ENCODE results near the gene NUAK1.

The NUAK1 gene

GRCh38 chr12:106066051-106066705, 72.6 kb downstream of the NUAK1 start:
- no peak for DNase-seq (ENCODE audit: low read depth in 3 of 3, low spot score in 1 of 3)

GRCh38 chr12:106065506-106065905, 73.2 kb downstream of the NUAK1 start:
- no peak for DNase-seq (ENCODE audit: low read depth in 3 of 3, low spot score in 1 of 3)

GRCh38 chr12:106064721-106065021, 74.1 kb downstream of the NUAK1 start:
- no peak for DNase-seq (ENCODE audit: low read depth in 3 of 3, low spot score in 1 of 3)

DNA sequence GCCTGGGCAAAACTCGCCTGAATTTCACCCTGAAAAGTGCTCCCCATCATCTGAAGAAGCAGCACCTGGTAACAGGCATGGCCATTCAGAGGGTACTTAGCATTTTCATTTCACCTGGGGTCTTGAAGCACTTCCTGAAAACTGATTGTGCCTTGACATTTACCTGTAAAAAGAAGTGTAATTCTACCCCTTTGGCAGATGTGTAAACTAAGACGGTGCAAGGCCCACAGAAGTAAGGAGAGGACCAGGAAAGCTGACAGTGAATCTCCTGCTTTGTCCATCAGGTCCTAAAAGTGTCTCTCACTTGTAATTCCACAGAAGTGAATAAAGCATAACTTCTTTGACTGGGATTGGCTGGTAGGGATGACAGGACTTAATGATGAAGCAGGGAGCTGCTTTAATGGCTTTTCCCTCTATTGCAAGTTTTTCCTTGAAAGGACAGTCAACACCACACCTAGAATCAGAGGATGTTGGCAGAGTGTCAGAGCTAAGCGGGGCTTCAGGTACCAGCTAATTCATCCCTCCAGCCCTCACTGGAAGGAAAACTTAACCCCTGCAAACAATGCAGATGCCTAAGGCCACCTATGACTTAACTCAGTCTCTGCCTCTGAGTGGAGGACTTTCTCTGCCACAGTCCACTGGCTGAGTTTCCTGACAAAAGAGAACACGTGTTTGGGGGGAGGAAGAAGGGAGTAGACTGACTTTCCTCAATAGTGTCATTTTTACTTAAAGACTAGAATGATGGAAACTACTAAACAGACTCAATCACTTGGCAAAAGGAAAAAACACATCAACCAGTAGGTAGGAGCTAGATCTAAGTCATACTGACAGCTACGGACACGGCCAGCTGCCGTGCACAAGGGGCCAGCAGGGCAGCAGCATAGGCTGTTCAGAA, 74.7 kb downstream of the NUAK1 start:
- DNase-seq (ENCODE audit: low read depth in 3 of 3, low spot score in 1 of 3), result no peak

DNA sequence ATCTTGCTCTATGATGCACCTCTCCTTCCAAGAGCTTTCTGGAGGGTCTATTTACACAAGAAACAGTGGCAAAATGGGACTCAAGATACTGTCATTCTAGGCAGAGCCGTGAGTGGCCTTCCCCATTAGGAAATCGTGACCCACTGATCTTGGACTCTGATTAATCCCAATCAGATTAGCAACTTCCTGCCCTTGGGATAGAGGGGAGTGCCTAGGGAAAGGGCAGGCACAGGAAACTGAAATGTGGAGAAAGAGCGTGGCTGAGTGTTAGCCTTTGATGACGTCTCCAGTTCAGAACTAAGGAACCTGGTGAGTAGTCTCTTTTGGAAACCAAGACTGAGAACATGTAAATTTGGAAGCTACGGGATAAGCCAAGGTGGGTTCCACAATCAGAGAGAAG, 76.1 kb downstream of the NUAK1 start:
- DNase-seq (ENCODE audit: low read depth in 3 of 3, low spot score in 1 of 3), result no peak

GRCh38 chr12:106058256-106059182, 80.2 kb downstream of the NUAK1 start:
- DNase-seq (ENCODE audit: low read depth in 3 of 3, low spot score in 1 of 3), result no peak

GRCh38 chr12:106054049-106054448, 84.7 kb downstream of the NUAK1 start:
- DNase-seq (ENCODE audit: low read depth in 3 of 3, low spot score in 1 of 3), result no peak

DNA sequence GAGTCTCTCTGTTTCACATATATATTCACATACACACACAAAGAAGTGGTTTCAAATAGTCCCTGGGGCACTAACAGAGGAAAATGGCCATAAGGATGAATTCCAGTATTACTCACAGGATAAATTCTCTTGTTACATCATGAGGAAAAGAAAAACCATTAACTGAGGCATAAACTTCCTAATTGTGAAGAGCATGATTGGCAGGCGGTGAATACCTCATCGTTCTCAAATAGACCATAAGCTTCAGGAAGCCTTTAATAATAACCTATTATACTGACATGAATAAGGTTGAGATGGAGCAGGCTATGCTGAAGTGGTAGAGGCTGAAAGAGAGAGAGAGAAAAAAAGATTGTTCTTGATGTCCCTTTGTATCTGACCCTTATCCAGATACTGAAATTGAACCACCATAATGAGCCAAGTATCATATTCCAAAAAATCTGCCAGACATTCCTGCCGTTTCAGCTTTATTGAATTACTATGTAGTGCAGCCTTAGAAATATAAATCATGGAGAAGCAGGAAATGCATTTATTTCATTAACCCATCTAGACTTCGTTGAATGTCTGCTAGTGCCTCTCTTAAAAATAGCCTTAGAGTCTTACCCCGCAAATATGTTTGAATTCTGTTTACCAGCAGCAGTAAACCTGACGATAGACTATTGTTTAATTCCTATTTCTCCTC, 86.8 kb downstream of the NUAK1 start:
- no peak for DNase-seq (ENCODE audit: low read depth in 3 of 3, low spot score in 1 of 3)

- DNase-seq (ENCODE audit: low read depth in 3 of 3, low spot score in 1 of 3), result no peak
Measured at GRCh38 chr12:106049546-106049945, 89.2 kb downstream of the NUAK1 start.

DNA sequence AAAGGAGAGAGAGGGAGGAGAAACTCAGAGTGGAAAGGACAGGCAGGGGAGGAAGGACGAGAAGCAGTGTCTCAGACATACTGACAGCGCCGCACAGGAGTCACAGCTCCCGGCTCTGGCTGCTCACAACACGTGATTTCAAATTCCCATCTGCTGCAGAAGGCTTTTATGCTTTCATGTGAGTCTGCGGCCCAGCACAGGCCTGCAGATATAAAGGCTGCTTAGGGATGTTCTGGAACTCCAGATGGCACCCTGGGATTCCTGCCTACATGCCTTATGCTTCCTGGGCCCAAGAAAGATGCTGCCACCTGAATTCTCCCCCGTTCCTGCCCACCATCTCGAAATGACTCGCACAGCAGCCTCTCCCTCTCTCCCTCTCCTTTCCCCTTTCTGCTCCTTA, 89.6 kb downstream of the NUAK1 start:
- no peak for DNase-seq (ENCODE audit: low read depth in 3 of 3, low spot score in 1 of 3)

GRCh38 chr12:106048676-106049075, 90.1 kb downstream of the NUAK1 start:
- DNase-seq (ENCODE audit: low read depth in 3 of 3, low spot score in 1 of 3), result no peak

DNA sequence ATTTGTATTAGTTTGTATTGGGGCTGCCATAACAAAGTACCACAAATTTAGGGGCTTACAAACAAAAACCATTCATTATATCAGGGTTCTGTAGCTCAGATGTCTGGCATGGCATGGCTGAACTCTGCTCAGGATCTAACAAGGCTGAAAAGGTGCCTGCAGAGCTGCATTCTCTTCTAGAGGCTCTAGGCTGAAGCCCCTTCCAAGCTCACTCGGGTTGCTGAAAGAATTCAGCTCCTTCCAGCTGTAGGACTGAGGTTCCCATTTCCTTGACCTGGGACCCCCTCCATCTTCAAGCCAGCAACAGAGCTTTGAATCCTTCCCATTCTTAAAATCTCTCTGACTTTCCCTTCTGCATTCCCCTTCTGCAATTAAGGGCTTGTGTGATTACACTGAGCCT, 90.7 kb downstream of the NUAK1 start:
- no peak for DNase-seq (ENCODE audit: low read depth in 3 of 3, low spot score in 1 of 3)

GRCh38 chr12:106046947-106047346, 91.8 kb downstream of the NUAK1 start:
- DNase-seq (ENCODE audit: low read depth in 3 of 3, low spot score in 1 of 3), result no peak

- DNase-seq (ENCODE audit: low read depth in 3 of 3, low spot score in 1 of 3), result no peak
Measured at GRCh38 chr12:106046301-106046846, 92.4 kb downstream of the NUAK1 start.

DNA sequence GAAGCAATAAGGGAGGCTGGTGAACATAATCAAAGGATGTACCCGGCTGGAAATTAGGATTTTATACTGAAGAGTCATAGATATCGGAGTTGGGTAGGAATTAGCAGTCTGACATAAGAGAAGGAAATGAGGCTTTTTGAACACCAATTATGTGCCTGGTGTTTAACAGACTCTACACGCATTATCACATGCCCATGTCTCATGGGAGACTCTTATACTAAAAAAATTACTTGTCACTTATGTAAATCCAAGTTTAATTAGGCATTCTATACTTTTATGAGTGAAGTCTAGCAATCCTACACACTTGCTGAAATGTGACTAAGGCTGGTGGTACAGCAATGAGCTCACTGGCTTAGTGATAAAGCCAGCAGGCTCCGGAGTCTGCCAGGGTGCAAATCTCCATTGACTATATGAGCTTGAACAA, 93.5 kb downstream of the NUAK1 start:
- DNase-seq (ENCODE audit: low read depth in 3 of 3, low spot score in 1 of 3), result no peak

GRCh38 chr12:106044773-106045172, 94.0 kb downstream of the NUAK1 start:
- no peak for DNase-seq (ENCODE audit: low read depth in 3 of 3, low spot score in 1 of 3)

DNA sequence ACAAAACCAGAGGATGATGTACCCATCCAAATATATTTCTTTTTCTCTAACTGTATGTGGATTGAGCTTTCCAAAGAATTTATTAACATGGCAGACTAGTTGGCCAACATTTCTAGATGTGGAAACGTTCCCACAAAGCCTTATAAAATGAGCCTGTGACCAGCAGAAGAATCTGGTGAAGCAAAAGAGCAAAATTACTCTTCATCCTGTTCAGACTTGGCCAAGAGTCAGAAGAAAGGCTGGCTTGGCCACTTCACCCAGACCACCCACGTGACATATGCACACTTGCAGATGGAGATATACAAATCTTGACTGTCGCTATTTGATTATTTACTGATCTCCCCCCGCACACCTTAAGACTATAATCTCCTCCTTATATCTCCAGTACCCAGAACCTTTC, 96.7 kb downstream of the NUAK1 start:
- no peak for DNase-seq (ENCODE audit: low read depth in 3 of 3, low spot score in 1 of 3)

DNA sequence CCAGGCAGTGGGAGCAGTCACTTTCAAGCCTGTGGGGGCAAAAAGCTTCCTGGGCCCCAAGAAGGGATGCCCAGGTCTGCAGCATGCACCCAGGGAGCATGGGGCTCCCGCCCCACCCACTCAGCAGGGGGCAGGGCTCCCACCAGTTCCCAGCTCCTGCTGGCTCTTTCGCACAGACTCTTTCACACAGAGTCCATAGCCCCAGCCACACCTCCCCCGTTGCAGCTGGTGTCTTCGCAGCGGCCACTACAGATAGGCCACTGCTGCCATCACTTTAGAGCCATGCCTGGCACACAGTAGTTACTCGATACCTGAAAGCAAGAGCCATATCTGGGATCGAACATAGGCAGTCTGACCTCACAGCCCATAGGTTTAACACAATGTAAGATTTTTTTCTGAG, 98.2 kb downstream of the NUAK1 start:
- DNase-seq (ENCODE audit: low read depth in 3 of 3, low spot score in 1 of 3), result no peak

- DNase-seq (ENCODE audit: low read depth in 3 of 3, low spot score in 1 of 3), result no peak
Measured at GRCh38 chr12:106039646-106040404, 98.9 kb downstream of the NUAK1 start.

- no peak for DNase-seq (ENCODE audit: low read depth in 3 of 3, low spot score in 1 of 3)
Measured at GRCh38 chr12:106039242-106039641, 99.5 kb downstream of the NUAK1 start.

Data from stimulated activated CD4-positive, alpha-beta T cell treated with anti-CD3 and anti-CD28 coated beads, TNF-alpha, amount 100 ng/mL, for 1 hour (primary cell).